ENCODE results near the gene STT3B.
"Not testable (repeated sequence)": the region's sequence is repeated elsewhere in the genome, so short reads cannot be mapped to it uniquely, and the experiment has no call there.

STT3B gene

GRCh38 chr3:31532587-31533168 is at the start of gene STT3B:
TSS of gene STT3B (plus strand) at chr3:31532925. CDS start at chr3:31532999, 74 bp downstream.
- DNase-seq (ENCODE audit: low read depth, low spot score) = no peak

DNA sequence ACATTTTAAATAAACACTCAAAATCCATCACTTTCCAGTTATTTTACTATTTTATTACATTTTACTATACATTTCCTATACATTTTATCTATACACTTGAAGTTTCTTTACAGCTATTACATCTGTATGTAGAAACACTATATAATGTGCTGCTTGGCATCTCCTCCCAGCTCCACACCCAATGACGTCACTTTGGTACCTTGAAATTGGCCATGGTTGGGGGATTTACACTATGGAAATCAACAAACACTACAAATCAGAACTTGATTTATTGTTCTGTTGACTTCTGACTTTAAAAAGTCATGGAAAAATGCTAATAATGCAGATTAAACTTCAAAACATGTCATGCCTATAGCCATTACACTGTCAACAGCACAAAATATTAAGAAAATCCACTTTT is 48.9 kb upstream of the STT3B start:
- no peak for DNase-seq (ENCODE audit: low read depth, low spot score)

DNA sequence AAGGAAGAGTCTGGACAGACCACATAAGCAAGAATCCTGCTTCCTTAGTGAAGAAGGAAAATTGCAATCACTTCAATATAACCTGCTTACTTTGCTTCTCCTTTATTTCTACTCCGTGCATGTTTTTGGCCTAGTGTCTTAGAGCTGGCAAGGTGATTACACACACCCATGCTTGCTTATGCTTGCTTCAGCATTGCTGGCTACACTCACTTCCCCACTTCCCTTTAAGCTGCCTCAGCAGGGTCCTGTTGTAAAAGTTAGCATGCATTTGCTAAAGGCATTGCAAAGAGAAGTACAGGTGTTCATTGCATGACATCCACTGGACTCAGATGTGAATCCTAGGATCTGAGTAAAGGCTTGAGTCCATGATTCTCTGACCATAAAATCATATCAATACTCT is 47.5 kb upstream of the STT3B start:
- DNase-seq (ENCODE audit: low read depth, low spot score) = no peak

GRCh38 chr3:31486865-31487533 is 45.7 kb upstream of the STT3B start:
- no peak for DNase-seq (ENCODE audit: low read depth, low spot score)

- DNase-seq (ENCODE audit: low read depth, low spot score) = no peak
Measured at GRCh38 chr3:31488475-31489017, 44.2 kb upstream of the STT3B start.

DNA sequence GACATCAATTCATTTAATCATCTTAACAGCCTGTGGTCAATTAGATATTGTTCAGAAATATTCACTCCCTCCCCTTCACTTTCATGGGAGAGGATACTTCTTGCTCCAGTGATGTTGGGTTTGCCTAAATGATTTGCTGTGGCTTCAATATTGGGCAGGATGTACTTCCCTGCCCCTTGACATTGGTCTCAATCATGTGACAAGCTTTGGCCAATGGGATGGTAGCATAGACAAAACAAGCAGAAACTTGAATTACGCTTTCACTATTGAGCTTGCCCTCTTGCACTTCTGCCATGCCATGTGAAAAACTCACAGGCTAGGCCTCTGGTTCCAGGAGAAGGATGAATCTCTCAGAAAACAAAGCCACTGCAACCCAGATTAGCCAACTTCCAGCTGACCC is 42.2 kb upstream of the STT3B start:
- no peak for DNase-seq (ENCODE audit: low read depth, low spot score)

- DNase-seq (ENCODE audit: low read depth, low spot score) = no peak
Measured at GRCh38 chr3:31491660-31492059, 41.1 kb upstream of the STT3B start.

DNA sequence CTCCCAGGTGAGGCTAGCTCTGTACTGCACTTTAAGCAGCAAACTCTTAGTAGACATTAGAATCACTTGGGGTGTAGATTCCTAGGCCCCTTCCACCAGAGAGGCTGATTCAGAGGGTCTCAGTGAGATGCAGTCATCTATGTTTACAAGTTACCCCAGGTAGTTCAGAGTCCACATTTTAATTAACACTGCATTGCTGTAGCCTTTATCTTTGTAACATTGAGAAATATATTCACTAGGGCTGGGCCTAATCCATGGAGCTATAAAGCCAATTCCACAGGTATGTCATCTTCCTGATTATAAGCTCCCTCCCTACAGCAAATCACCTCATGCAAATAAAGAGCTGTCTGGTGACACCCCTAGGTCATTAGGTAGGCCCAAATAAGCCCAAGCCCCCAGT is 39.6 kb upstream of the STT3B start:
- DNase-seq (ENCODE audit: low read depth, low spot score) = no peak

DNA sequence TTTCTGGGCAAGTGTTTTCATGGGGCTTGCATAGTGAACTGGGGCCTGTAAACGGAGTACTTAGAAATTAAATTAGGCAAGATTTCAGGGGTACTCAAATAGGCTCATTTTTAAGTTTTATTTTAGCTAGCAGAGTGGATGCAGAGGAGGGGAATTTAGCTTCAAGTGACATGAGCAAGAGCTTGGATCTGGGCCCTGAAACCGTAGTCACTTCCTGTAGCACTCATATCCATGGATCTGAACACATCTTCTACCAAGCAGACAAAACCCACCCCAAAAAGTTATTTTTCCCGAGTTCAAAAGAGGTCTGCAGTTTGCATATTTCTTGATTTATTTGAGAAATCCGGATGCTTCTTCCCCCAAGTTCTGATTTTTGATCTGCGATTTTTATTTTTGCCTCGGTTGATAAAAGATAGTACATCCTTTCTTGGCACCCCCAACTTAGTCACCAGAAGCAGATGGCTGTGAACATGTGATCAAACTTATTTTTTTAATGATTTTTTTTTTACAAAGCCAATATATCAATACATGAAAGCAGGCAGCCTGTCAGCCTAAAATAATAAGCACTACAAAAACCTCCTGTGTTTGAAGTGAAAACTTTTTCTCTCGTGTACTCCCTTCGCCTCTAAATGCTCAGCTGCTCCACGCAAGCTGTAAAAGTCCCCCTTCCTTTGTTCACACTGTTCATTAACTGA is 36.6 kb upstream of the STT3B start:
- DNase-seq (ENCODE audit: low read depth, low spot score) = no peak

GRCh38 chr3:31498791-31499190 is 33.9 kb upstream of the STT3B start:
- no peak for DNase-seq (ENCODE audit: low read depth, low spot score)

GRCh38 chr3:31499281-31499680 is 33.4 kb upstream of the STT3B start:
- no peak for DNase-seq (ENCODE audit: low read depth, low spot score)

DNA sequence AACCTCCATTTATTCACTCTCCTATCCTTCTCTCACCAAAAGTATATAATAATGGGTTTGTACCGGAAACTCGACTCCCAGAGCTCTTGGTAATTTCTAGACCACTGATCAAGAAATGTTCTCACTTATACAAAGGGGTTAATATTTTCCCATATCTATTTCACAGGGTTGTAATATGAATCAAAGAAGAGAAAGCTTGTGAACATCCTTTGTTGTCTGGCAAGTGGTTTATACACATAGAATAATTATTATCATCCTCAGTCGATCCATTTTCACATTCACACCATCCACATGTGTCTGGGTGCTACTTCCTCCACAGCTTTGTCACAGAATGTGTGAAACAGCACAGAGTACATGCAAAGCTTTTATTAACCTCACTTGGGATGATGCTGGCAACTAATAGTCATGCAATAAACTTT is 29.9 kb upstream of the STT3B start:
- no peak for DNase-seq (ENCODE audit: low read depth, low spot score)

- DNase-seq (ENCODE audit: low read depth, low spot score) = no peak
Measured at GRCh38 chr3:31503456-31503855, 29.3 kb upstream of the STT3B start.

- no peak for DNase-seq (ENCODE audit: low read depth, low spot score)
Measured at GRCh38 chr3:31504230-31504629, 28.5 kb upstream of the STT3B start.

DNA sequence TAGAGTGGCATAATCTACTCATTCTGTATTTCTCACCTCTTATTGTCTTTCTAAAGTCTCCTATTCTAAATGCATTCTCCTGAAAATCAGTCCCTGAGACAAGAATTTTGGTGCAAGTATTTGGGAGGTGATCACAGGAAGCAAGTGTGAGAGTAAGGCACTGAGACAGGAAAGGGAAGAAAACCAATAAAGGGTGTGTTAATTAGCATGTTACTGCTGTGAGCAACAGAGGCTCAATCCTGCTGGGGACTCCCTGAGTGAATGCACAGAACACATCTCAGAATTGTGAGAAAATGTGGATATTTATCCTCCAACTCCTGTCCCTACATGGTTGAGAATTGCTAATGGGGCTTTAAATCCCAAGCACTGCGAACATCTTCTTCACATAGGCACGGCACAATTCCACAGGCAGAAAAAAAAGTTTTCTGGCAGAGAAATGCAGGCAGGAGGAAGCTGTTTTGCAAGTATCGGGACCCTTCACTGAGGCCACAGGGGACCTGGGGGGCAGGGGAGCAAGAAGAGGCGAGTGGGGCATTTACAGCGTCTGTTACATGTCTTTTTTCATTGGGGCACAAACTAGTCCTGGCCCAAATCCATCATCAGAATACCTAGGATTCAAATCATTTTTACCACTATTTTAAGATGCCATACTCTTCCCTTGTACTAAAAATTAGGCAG is 27.2 kb upstream of the STT3B start:
- peak; percentile 30 for DNase-seq (ENCODE audit: low read depth, low spot score)

DNA sequence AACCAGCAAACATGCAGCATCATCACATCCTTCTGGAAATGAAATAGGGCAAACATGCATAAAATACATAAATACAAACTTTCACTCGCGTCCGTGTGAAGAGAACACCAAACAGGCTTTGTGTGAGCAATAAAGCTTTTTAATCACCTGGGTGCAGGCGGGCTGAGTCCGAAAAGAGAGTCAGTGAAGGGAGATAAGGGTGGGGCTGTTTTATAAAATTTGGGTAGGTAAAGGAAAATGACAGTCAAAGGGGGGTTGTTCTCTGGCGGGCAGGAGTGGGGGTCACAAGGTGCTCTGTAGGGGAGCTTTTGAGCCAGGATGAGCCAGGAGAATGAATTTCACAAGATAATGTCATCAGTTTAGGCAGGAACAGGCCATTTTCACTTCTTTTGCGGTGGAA is 26.2 kb upstream of the STT3B start:
- not testable (repeated sequence) for DNase-seq (ENCODE audit: low read depth, low spot score)

DNA sequence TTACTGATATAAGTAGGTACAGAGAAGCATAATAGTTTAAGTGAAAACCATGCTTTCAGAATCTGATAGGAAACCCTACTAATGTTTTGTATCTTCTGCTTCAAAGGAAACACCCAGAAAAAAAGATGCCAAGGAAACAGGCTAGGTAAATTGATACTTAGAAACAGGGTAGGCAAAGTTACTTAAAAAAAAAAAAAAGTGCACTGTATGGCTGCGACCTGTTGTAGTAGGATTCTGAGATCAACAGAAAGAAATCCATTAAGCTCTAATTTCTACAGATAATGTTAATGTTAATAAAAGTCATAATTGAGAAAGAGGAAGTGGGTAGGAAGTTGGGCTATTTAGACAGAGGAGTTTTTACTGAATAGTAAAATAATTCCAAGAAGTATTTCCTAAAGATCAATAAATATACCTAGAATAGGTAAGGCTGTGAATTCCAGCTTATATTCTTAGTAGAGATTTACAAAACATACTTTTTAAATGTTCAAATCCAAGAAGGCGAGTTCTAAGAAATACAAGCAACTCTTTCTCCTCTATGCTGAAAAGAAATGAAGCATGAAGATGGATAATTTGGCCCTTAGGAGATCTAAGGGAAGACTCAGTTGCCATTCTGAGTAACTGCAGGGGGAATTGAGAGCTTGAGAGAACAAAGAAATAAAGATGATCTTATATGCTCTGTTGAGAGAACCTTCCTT is 24.1 kb upstream of the STT3B start:
- no peak for DNase-seq (ENCODE audit: low read depth, low spot score)

GRCh38 chr3:31509147-31509728 is 23.5 kb upstream of the STT3B start:
- DNase-seq (ENCODE audit: low read depth, low spot score) = no peak

GRCh38 chr3:31514570-31514969 is 18.2 kb upstream of the STT3B start:
- DNase-seq (ENCODE audit: low read depth, low spot score) = no peak

DNA sequence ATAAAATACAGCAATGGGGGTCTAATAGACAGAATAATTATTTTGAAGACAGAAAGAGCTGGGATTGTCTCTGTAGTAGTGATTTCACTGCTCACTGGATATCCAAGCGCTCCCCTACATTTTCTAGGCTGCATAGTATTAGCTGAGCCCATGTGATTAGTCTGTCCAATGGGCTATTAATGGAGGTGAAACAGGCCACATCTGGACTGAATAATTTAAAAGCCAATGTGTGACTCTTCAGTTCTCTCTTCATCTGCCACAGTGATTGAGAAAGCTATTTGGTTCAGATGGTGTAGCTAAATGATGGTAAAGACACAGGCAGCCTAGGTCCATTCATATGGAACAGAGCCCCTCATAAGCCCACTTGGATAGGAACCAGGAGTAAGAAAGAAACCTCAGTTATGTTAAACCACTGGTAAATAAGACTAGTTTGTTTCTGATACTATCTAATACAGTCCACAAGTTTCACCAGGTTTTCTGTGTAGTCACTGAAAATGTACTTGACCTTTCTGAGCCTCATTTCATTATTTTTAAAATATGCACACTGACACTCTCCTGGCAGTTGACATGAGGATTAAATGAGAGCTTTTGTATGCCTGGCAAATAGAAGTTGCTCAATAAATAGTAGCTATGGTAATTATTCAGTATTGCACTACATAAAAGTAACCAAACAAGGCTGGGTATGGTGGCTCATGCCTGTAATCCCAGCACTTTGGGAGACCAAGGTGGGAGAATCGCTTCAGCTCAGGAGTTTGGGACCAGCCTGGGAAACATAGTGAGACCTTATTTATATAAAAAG is 17.0 kb upstream of the STT3B start:
- no peak for DNase-seq (ENCODE audit: low read depth, low spot score)
